HG03045 (cell line): ENCODE results near the gene FBXO38.

Source experiments
- ATAC-seq: cut with Tn5 transposase; IDR thresholded peaks from one replicate; pipeline ENCODE4 v1.9.1; 2021; ENCODE audit warnings: mild to moderate bottlenecking, moderate library complexity; ENCODE audit not compliant: unreplicated experiment

Gene FBXO38

GRCh38 chr5:148383564-148384379 lies at the start of gene FBXO38:
FBXO38 (plus strand) TSS chr5:148383958; CDS start chr5:148394777, 10,819 bp downstream.
- ATAC-seq = peak; percentile 99

GRCh38 chr5:148335259-148335658 lies 48.5 kb upstream of the FBXO38 start, which contains the start of gene SPINK9:
SPINK9 (plus strand) TSS chr5:148335559; CDS start chr5:148335614, 55 bp downstream.
- ATAC-seq = no peak

GRCh38 chr5:148336704-148337435 lies 46.9 kb upstream of the FBXO38 start:
- no peak for ATAC-seq

GRCh38 chr5:148342371-148343045 lies 41.2 kb upstream of the FBXO38 start:
- ATAC-seq = no peak

- no peak for ATAC-seq
Measured at GRCh38 chr5:148343046-148343407, 40.7 kb upstream of the FBXO38 start.

- ATAC-seq = no peak
Measured at GRCh38 chr5:148343603-148344487, 39.9 kb upstream of the FBXO38 start.

- no peak for ATAC-seq
Measured at GRCh38 chr5:148347706-148348105, 36.1 kb upstream of the FBXO38 start.

GRCh38 chr5:148352696-148353095 lies 31.1 kb upstream of the FBXO38 start:
- no peak for ATAC-seq

- no peak for ATAC-seq
Measured at GRCh38 chr5:148353634-148354033, 30.1 kb upstream of the FBXO38 start.

- no peak for ATAC-seq
Measured at GRCh38 chr5:148364343-148364742, 19.4 kb upstream of the FBXO38 start.

GRCh38 chr5:148368299-148368698 lies 15.5 kb upstream of the FBXO38 start:
- no peak for ATAC-seq

GRCh38 chr5:148372166-148372725 lies 11.5 kb upstream of the FBXO38 start:
- ATAC-seq = no peak

- ATAC-seq = no peak
Measured at GRCh38 chr5:148372893-148373292, 10.9 kb upstream of the FBXO38 start.

GRCh38 chr5:148374690-148375360 lies 8.9 kb upstream of the FBXO38 start:
- ATAC-seq = peak; percentile 83

GRCh38 chr5:148376198-148376597 lies 7.6 kb upstream of the FBXO38 start:
- no peak for ATAC-seq

GRCh38 chr5:148378670-148379069 lies 5.1 kb upstream of the FBXO38 start:
- ATAC-seq = no peak

GRCh38 chr5:148379340-148379739 lies 4.4 kb upstream of the FBXO38 start:
- ATAC-seq = no peak

GRCh38 chr5:148381906-148382305 lies 1.9 kb upstream of the FBXO38 start:
- ATAC-seq = no peak

- ATAC-seq = no peak
Measured at GRCh38 chr5:148382961-148383360, 797 bp upstream of the FBXO38 start.

- peak; percentile 25 for ATAC-seq
Measured at GRCh38 chr5:148384380-148384737, 601 bp downstream of the FBXO38 start.
